Endothelial cell of umbilical vein (primary cell): Measurements from ENCODE around the gene CRACR2A. TPM values are rescaled to one million over a fixed set of nuclear protein-coding genes. Genes with fewer than 3 reads are reported as not detected.

Source experiments
- BruUV-seq: library from RNA; stranded (reverse); fragments of 400-500 nt; replicated peaks from 2 replicates; lab custom pipeline; 2021; lab: Mats Ljungman, UMichigan
- CTCF ChIA-PET: fragments of 300-600, 350-600 bp; sonication (Branson Sonifier 250); formaldehyde crosslinking; loops from one replicate; lab custom pipeline; 2021; ENCODE audit warnings: antibody characterized with exemption, inconsistent platforms; lab: Charles Lee
- POLR2A ChIA-PET: fragments of 300-600, 350-600 bp; sonication (Branson Sonifier 250); formaldehyde crosslinking; loops from one replicate; lab custom pipeline; 2021; ENCODE audit warnings: antibody characterized with exemption, inconsistent platforms; lab: Charles Lee
- DNase-seq: peaks from one replicate; pipeline ENCODE4 v3.0.0-alpha.2; 2011; ENCODE audit warnings: low read depth, low spot score
- FAIRE-seq: peaks from 2 replicates; lab custom pipeline; 2011; peaks lifted over from hg19 to GRCh38; lab: Jason Lieb, UNC
- H2AFZ ChIP-seq: 2 replicates; pipeline ENCODE4 v1.6.0; 2012; ENCODE audit warnings: low read depth, low read length, control low read depth, inconsistent platforms
- H3K27ac ChIP-seq: 2 replicates; pipeline ENCODE4 v1.5.1; 2011; ENCODE audit warnings: low read depth, mild to moderate bottlenecking, control low read depth, low read length, moderate library complexity; ENCODE audit not compliant: insufficient read depth
- H3K27me3 ChIP-seq, 2 experiments: 2 replicates each; pipeline versions ENCODE4 v1.6.0 to v1.6.1; 2011; ENCODE audit warnings: low read length in 2 of 2, mixed read lengths in 1 of 2; ENCODE audit not compliant: control insufficient read depth in 2 of 2, insufficient read depth in 2 of 2
- H3K36me3 ChIP-seq, 2 experiments: 2 replicates in 1 of 2; 3 replicates in 1 of 2; pipeline ENCODE4 v1.5.1; 2011; ENCODE audit warnings: low read length in 2 of 2, mild to moderate bottlenecking in 1 of 2, moderate library complexity in 1 of 2; ENCODE audit not compliant: control insufficient read depth in 2 of 2, insufficient read depth in 2 of 2; ENCODE audit errors: extremely low read depth in 1 of 2
- H3K4me1 ChIP-seq: 3 replicates; pipeline ENCODE4 v1.5.1; 2011; ENCODE audit warnings: mild to moderate bottlenecking, low read length; ENCODE audit not compliant: control insufficient read depth, insufficient read depth; ENCODE audit errors: extremely low read depth
- H3K4me2 ChIP-seq: 2 replicates; pipeline ENCODE4 v1.6.1; 2011; ENCODE audit warnings: low read length, control low read depth, mixed read lengths; ENCODE audit not compliant: insufficient read depth
- H3K4me3 ChIP-seq, 3 experiments: fragments of 200-600 bp in 1 of 3; sonication (generic), shearing (Covaris generic) in 1 of 3; replicated peaks in 1 of 3; 2 replicates each; pipeline ENCODE4 v1.5.1; 2011 to 2016; ENCODE audit warnings: control low read depth in 3 of 3, low read length in 3 of 3, mild to moderate bottlenecking in 2 of 3, inconsistent platforms in 1 of 3, low read depth in 1 of 3, moderate library complexity in 1 of 3; ENCODE audit not compliant: insufficient read depth in 1 of 3
- H3K79me2 ChIP-seq: 2 replicates; pipeline ENCODE4 v1.6.0; 2012; ENCODE audit warnings: low read length, inconsistent platforms; ENCODE audit not compliant: control insufficient read depth, insufficient read depth
- H3K9ac ChIP-seq: replicated peaks from 2 replicates; pipeline ENCODE3; 2011; ENCODE audit warnings: low read length, control low read depth; ENCODE audit not compliant: insufficient read depth; ENCODE audit errors: extremely low read depth
- H3K9me1 ChIP-seq: replicated peaks from 3 replicates; pipeline ENCODE4 v1.6.0; 2011; ENCODE audit warnings: mild to moderate bottlenecking, low read length; ENCODE audit not compliant: control insufficient read depth, insufficient read depth; ENCODE audit errors: extremely low read depth
- H3K9me3 ChIP-seq: replicated peaks from 2 replicates; pipeline ENCODE4 v1.5.1; 2012; ENCODE audit warnings: low read length, inconsistent platforms; ENCODE audit not compliant: control insufficient read depth, insufficient read depth
- H4K20me1 ChIP-seq: replicated peaks from 2 replicates; pipeline ENCODE3; 2011; ENCODE audit warnings: mild to moderate bottlenecking, low read length; ENCODE audit not compliant: control insufficient read depth, insufficient read depth; ENCODE audit errors: extremely low read depth
- EZH2 ChIP-seq: IDR thresholded peaks from 2 replicates; pipeline ENCODE4 v1.6.1; 2012; ENCODE audit warnings: borderline replicate concordance, low read depth, mild to moderate bottlenecking, moderate library complexity, low read length, inconsistent platforms; ENCODE audit not compliant: severe bottlenecking
- FOS ChIP-seq: IDR thresholded peaks from 2 replicates; pipeline ENCODE4 v1.6.1; 2011; ENCODE audit warnings: mild to moderate bottlenecking, low read length, moderate library complexity, borderline replicate concordance; ENCODE audit not compliant: insufficient read depth
- GATA2 ChIP-seq: IDR thresholded peaks from 2 replicates; pipeline ENCODE4 v1.7.0; 2011; ENCODE audit warnings: low read depth, mild to moderate bottlenecking, moderate library complexity, mixed read lengths, low read length; ENCODE audit not compliant: insufficient read length, insufficient read depth
- JUN ChIP-seq: IDR thresholded peaks from 2 replicates; pipeline ENCODE4 v1.6.1; 2011; ENCODE audit warnings: borderline replicate concordance, low read depth; ENCODE audit not compliant: insufficient read length, insufficient read depth
- MYC ChIP-seq: IDR thresholded peaks from one replicate; pipeline ENCODE4 v1.6.1; 2011; ENCODE audit warnings: mild to moderate bottlenecking, low read depth, low read length
- POLR2A ChIP-seq: IDR thresholded peaks from 2 replicates; pipeline ENCODE4 v1.6.1; 2012; ENCODE audit warnings: low read depth, mild to moderate bottlenecking, control low read depth, low read length
- POLR2AphosphoS5 ChIP-seq: IDR thresholded peaks from 2 replicates; pipeline ENCODE4 v1.6.1; 2012; ENCODE audit warnings: low read depth, mild to moderate bottlenecking, control low read depth, low read length, moderate library complexity; ENCODE audit not compliant: insufficient read depth
- dilution Hi-C: fragments of 300-500 bp; cut with MboI; formaldehyde crosslinking; loops from one replicate; pipeline ENCODE4 v1.15.0; 2019; ENCODE audit warnings: low sequenced_read_pairs; ENCODE audit not compliant: extremely low pct_ligation_motif_present
- intact Hi-C: fragments of 100-400 bp; cut with micrococcal nuclease; formaldehyde crosslinking; loops from one replicate; pipeline ENCODE4 v1.10.0; 2022
- polyA plus RNA-seq, 4 experiments: library from polyadenylated mRNA; depleted of rRNA in 3 of 4; stranded (reverse) in 3 of 4; unstranded in 1 of 4; fragments of >200 nt; gene quantifications; 2 replicates each; pipeline versions ENCODE4 v1.2.1 to v1.2.3, GENCODE V29; 2011 to 2012; ENCODE audit warnings: missing spikeins in 1 of 4
- total RNA-seq: library from RNA; stranded (reverse); gene quantifications from 2 replicates; pipeline ENCODE4 v1.2.3, GENCODE V29; 2021
- TF ChIP-seq, protein P1 (sequence below), 2 donors: IDR thresholded peaks; 1 replicate in 1 of 2; 2 replicates in 1 of 2; pipeline ENCODE4 v1.5.1; 2011; ENCODE audit warnings: low read length in 2 of 2, mild to moderate bottlenecking in 2 of 2, moderate library complexity in 2 of 2, control low read depth in 1 of 2, inconsistent platforms in 1 of 2, low read depth in 1 of 2; ENCODE audit not compliant: insufficient read depth in 1 of 2; ENCODE audit errors: extremely low read depth in 1 of 2
- TF ChIP-seq, protein P2 (sequence below): IDR thresholded peaks from 2 replicates; pipeline ENCODE4 v1.6.1; 2011; ENCODE audit not compliant: insufficient read depth, insufficient read length

The CRACR2A gene
- total and polyA plus RNA-seq, 2 donors (not counting 3 experiments of a cell fraction or from before 2014, with no cell fraction given): 4.4 to 15.9 TPM

DNA sequence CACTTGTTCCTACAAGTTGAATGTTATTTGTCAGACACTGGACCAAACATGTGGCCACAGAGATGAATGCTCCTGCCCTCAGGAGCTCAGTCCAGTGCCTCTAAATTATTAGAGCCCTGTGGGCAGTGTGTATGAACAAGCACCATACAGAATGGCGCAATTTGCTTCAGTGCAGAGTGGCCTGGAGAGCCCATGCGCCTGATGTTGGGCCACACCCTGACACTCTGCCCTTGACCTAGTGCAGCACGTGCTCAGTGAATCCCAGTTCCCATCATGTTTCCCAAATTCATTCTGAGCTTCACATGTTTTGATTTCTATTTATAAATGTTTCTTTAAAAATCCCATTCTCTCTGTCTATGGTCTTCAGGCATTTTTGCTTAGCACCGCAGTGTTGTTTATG lies 145.1 kb downstream of the CRACR2A start:
- H3K9me1 ChIP-seq: no peaks in the 10 kb centered on the region
- H4K20me1 ChIP-seq: no peaks in the 10 kb centered on the region
- DNase-seq (no peak), FAIRE-seq (no peak)
- dilution Hi-C loops (no loop called here), intact Hi-C loops (no loop called here)
- H3K9me3 ChIP-seq: no peaks in the 10 kb centered on the region
- H3K27me3 ChIP-seq: peaks cover 0 to 3% of the 10 kb centered on the region in 2 experiments
- ChIA-PET POLR2A (no interaction called here), CTCF (no interaction called here)
- no peaks in the 10 kb centered on the region for H3K79me2 ChIP-seq
- H3K9ac ChIP-seq: no peak overlapping the region
- no peak overlapping the region for H3K4me3 ChIP-seq
- no peaks in the 10 kb centered on the region for H3K36me3 ChIP-seq
- TF ChIP-seq GATA2: no peak
- no peak for TF ChIP-seq POLR2AphosphoS5
- no peak for TF ChIP-seq POLR2A
- no peak for TF ChIP-seq MYC
- H2AFZ ChIP-seq: no peak overlapping the region
- no peak overlapping the region for H3K4me2 ChIP-seq
- H3K27ac ChIP-seq: no peak overlapping the region
- BruUV-seq: no TSS peak
- H3K4me1 ChIP-seq: no peaks in the 10 kb centered on the region

DNA sequence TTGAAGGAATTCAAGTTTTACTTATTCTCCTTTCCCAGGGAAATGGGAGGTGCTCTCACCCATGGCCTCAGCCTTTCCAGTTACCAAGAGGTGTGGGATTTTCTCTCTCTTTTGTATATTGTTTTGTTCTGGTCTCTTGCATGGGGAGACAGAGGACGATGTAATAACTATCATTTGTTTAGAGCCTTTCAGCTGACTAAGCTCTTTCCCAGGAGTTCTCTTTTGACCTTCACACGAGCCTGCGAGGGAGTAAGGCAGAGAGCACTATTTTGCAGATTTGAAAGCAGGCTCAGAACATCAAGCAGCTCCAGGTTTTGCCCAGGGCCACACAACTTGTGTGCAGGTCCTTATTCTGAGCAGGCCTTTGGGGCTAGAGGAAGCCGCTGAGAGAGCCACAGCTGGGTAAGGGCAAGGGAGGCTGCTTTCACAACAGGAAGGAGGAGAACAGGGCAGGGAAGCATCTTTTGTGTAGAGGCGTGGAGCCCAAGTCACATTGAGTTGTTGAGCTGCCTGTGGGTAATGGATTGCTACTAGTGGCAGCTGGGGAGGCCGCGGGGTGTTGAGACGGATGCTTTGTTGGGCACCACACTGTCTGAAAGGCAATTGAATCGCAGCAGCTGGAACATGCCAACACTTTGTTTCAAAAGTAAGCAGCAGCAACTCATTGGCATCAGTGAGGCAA lies 145.7 kb downstream of the CRACR2A start:
- intact Hi-C loops: no loop called here
- BruUV-seq: no TSS peak
- Histone ChIP-seq H3K9me3 (no peaks in the 10 kb centered on the region), H3K9ac (no peak overlapping the region), H3K27ac (no peak overlapping the region), H3K79me2 (no peaks in the 10 kb centered on the region), H3K4me1 (no peaks in the 10 kb centered on the region), H2AFZ (no peak overlapping the region), H3K36me3 (no peaks in the 10 kb centered on the region), H3K4me2 (no peak overlapping the region), H3K9me1 (no peaks in the 10 kb centered on the region), H3K27me3 (peaks cover 0 to 3% of the 10 kb centered on the region in 2 experiments), H4K20me1 (no peaks in the 10 kb centered on the region), H3K4me3 (no peak overlapping the region)
- TF ChIP-seq, protein P1, sequence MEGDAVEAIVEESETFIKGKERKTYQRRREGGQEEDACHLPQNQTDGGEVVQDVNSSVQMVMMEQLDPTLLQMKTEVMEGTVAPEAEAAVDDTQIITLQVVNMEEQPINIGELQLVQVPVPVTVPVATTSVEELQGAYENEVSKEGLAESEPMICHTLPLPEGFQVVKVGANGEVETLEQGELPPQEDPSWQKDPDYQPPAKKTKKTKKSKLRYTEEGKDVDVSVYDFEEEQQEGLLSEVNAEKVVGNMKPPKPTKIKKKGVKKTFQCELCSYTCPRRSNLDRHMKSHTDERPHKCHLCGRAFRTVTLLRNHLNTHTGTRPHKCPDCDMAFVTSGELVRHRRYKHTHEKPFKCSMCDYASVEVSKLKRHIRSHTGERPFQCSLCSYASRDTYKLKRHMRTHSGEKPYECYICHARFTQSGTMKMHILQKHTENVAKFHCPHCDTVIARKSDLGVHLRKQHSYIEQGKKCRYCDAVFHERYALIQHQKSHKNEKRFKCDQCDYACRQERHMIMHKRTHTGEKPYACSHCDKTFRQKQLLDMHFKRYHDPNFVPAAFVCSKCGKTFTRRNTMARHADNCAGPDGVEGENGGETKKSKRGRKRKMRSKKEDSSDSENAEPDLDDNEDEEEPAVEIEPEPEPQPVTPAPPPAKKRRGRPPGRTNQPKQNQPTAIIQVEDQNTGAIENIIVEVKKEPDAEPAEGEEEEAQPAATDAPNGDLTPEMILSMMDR (IDR thresholded peaks at IDR 0.05; ENCODE audit: extremely low read depth in 1 of 2, insufficient read depth in 1 of 2, low read depth in 1 of 2, low read length in 2 of 2): no peak
- no peak for TF ChIP-seq FOS
- no peak for TF ChIP-seq EZH2
- TF ChIP-seq POLR2AphosphoS5: no peak
- TF ChIP-seq, protein P2, sequence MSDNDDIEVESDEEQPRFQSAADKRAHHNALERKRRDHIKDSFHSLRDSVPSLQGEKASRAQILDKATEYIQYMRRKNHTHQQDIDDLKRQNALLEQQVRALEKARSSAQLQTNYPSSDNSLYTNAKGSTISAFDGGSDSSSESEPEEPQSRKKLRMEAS: no peak
- no peak for TF ChIP-seq JUN
- no peak for TF ChIP-seq GATA2
- no peak for TF ChIP-seq MYC
- no peak for TF ChIP-seq POLR2A
- DNase-seq: no peak
- ChIA-PET POLR2A (no interaction called here), CTCF (interaction anchor here (0.6 to 1.7 kb wide), 2 partner anchors 141 to 265 kb away, joined by 3 to 4 read pairs; no protein-coding TSS in a partner anchor)
- FAIRE-seq: no peak
- dilution Hi-C loops: no loop called here
